ENCODE measurements around the gene ACOT7. TPM values are rescaled to one million over a fixed set of nuclear protein-coding genes. Genes with fewer than 3 reads are reported as not detected.

The ACOT7 gene
- total and polyA plus RNA-seq, 3 donors from 2014 or later, result 50.3 to 72.8 (median 52.5) TPM

DNA sequence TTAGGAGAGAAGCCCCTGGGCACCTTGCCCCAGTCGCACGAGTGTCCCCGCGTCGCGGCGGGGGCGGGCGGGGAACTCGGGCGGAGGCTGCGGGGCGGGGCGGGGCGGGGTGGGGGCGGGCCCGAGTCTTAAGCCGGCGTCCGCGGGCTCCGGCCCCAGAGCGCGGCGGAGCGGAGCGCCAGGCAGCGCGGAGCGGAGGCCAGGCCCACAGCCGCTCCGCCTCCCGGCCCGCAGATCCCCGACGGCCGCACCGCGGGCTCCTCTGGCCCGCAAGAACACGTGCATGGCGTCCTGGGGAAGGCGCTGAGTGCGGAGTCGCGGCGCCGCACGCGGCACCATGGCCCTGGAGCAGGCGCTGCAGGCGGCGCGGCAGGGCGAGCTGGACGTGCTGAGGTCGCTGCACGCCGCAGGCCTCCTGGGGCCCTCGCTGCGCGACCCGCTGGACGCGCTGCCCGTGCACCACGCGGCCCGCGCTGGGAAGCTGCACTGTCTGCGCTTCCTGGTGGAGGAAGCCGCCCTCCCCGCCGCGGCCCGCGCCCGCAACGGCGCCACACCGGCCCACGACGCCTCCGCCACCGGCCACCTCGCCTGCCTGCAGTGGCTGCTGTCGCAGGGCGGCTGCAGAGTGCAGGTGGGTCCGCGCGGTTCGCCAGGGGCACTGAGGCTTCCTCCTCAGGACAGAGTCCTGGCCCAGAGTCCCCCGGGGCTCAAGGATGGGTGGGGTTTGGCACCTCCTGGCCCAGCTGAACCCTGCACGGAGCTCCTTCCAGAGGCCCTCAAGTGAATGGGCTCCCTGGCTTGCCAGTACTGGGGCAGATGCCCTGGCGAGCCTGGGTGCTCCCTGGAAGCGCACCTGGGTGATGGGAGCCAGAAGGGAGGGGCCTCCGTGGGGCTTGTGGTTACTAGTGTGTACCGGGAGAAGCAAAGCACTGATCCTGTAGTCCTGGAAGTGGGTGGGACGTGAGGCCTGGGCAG is 31.3 kb upstream of the ACOT7 start, which contains the start of gene ESPN:
Gene ESPN (plus strand): TSS at position 158 of the 975 bp plus-strand sequence. CDS start 180 bp downstream, at position 338.
- Histone ChIP-seq H3K9me3 (no peaks in the 10 kb centered on the region), H3K4me3 (peak within 1 kb of the TSS; percentile 45 to 56), H3K27me3 (no peaks in the 10 kb centered on the region), H3K36me3 (ENCODE audit: low read depth, missing control alignments) (no peaks in the 10 kb centered on the region), H3K27ac (no peak within 1 kb of the TSS), H3K4me1 (peaks cover 25% of the 10 kb centered on the region)
- DNase-seq, result no peak
- WGBS, 2 donors, result 11 to 47% methylated on average over 3 to 17 of the region's 99 CpGs
- TF ChIP-seq CTCF (IDR thresholded peaks at IDR 0.05) (no peak), POLR2A (IDR thresholded peaks at IDR 0.05) (no peak)
- intact Hi-C loops (cut with DNase I; ENCODE audit: low total_unique reads), result no loop called here

DNA sequence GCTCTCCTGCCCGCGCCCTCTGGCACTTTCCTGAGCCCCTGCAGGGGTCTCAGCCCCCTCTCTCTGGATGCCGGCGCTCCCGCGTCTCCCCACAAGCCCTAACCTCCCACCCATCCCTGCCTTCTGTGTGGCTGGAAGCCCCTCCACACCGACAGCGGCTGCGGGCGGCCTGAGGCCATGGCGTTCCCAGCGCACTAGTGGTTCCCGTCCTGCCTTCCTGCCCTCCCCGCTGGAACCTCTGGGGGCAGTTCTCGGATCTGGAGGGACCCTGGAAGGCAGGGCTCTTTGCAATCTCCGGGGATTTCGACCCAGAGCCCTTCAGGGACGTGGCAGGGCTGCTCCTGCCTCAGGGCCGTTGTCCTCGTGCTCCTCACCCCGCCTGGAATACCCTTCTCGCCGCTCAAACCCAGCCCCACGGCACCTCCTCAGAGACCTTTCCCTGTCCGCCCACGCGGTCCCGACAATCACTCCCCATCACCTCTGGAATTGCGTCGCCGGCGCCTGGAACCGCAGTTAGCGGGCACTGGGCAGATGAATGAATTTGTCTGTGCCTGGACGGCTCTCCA is 30.5 kb upstream of the ACOT7 start:
- no peak for DNase-seq
- Histone ChIP-seq H3K36me3 (ENCODE audit: low read depth, missing control alignments) (no peaks in the 10 kb centered on the region), H3K27ac (no peak overlapping the region), H3K4me3 (peak overlapping the region; percentile 45 to 56), H3K9me3 (no peaks in the 10 kb centered on the region), H3K4me1 (peaks cover 33% of the 10 kb centered on the region), H3K27me3 (no peaks in the 10 kb centered on the region)
- 1 to 4% methylated on average over 19 to 34 of the region's 35 CpGs for WGBS, 2 donors
- intact Hi-C loops (cut with DNase I; ENCODE audit: low total_unique reads), result no loop called here
- TF ChIP-seq CTCF (IDR thresholded peaks at IDR 0.05) (no peak), POLR2A (IDR thresholded peaks at IDR 0.05) (no peak)

GRCh38 chr1:6423321-6423999 is 29.9 kb upstream of the ACOT7 start:
- intact Hi-C loops (cut with DNase I; ENCODE audit: low total_unique reads), result no loop called here
- Histone ChIP-seq H3K4me3 (peak overlapping the region in 1 of 2 donors; percentile 56), H3K27ac (no peak overlapping the region), H3K27me3 (no peaks in the 10 kb centered on the region), H3K4me1 (peaks cover 34% of the 10 kb centered on the region), H3K9me3 (no peaks in the 10 kb centered on the region), H3K36me3 (ENCODE audit: low read depth, missing control alignments) (no peaks in the 10 kb centered on the region)
- TF ChIP-seq CTCF (IDR thresholded peaks at IDR 0.05) (peak; percentile 49 to 71 (median 57)), POLR2A (IDR thresholded peaks at IDR 0.05) (no peak)
- 2 to 15% methylated on average over 10 to 24 of the region's 24 CpGs for WGBS, 2 donors
- DNase-seq, result peak; percentile 76

DNA sequence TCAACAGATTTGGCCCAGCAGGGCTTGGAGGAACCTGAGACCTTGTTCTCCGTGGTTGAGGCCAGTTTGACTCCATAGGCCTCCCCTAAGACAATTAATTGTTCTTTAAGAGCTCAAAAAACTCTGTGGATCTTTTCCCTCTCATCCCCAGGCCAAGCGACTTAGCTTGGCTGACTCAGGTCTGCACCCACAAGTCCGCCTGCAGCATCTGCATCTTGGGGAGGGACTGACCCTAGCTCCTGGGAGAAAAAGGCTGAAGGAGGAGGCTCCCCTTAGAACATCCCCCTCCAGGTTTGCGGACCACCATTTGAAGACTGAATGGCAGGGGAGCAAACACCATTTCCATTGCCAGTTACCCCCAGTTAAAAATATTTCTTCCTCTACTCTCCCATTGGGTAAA is 27.7 kb upstream of the ACOT7 start:
- Histone ChIP-seq H3K27ac (no peak overlapping the region), H3K27me3 (no peaks in the 10 kb centered on the region), H3K4me1 (peaks cover 28% of the 10 kb centered on the region), H3K36me3 (ENCODE audit: low read depth, missing control alignments) (no peaks in the 10 kb centered on the region), H3K4me3 (peak overlapping the region in 1 of 2 donors; percentile 50), H3K9me3 (no peaks in the 10 kb centered on the region)
- intact Hi-C loops (cut with DNase I; ENCODE audit: low total_unique reads), result no loop called here
- WGBS, 2 donors, result 69 to 80% methylated on average over 4 of the region's 4 CpGs
- TF ChIP-seq CTCF (IDR thresholded peaks at IDR 0.05) (no peak), POLR2A (IDR thresholded peaks at IDR 0.05) (no peak)
- DNase-seq, result no peak

Data from testis (tissue), 3 donors.